Measurements from ENCODE around the gene PNCK.

The PNCK gene

GRCh38 chrX:153644356-153645125, 29.1 kb downstream of the PNCK start:
- 10% methylated on average over 17 of the region's 46 CpGs; no CpG with 5 or more reads in 1 of the 2 experiments for whole genome bisulfite sequencing, 2 experiments (ENCODE audit: insufficient coverage in 2 of 2)
- H3K27ac ChIP-seq (ENCODE audit: low read depth, low read length, severe bottlenecking): no peak overlapping the region
- peak overlapping the region; percentile 18 for H3K4me3 ChIP-seq (ENCODE audit: extremely low read depth, insufficient read depth, low read length, poor library complexity, severe bottlenecking)
- no peaks in the 10 kb centered on the region for H3K9me3 ChIP-seq (ENCODE audit: control insufficient read depth, low read length)
- no peaks in the 10 kb centered on the region for H3K4me1 ChIP-seq (ENCODE audit: control insufficient read depth, insufficient read depth, low read length, poor library complexity, severe bottlenecking)
- no peaks in the 10 kb centered on the region for H3K36me3 ChIP-seq (ENCODE audit: control insufficient read depth, insufficient read depth, low read length)

GRCh38 chrX:153643431-153644351, 29.9 kb downstream of the PNCK start:
- Histone ChIP-seq H3K4me3 (ENCODE audit: extremely low read depth, insufficient read depth, low read length, poor library complexity, severe bottlenecking) (no peak overlapping the region), H3K27ac (ENCODE audit: low read depth, low read length, severe bottlenecking) (no peak overlapping the region), H3K4me1 (ENCODE audit: control insufficient read depth, insufficient read depth, low read length, poor library complexity, severe bottlenecking) (no peaks in the 10 kb centered on the region), H3K36me3 (ENCODE audit: control insufficient read depth, insufficient read depth, low read length) (no peaks in the 10 kb centered on the region), H3K9me3 (ENCODE audit: control insufficient read depth, low read length) (no peaks in the 10 kb centered on the region)
- WGBS, 2 experiments (ENCODE audit: insufficient coverage in 2 of 2): 0 to 2% methylated on average over 7 to 21 of the region's 84 CpGs

GRCh38 chrX:153642655-153643430, 30.8 kb downstream of the PNCK start:
- 4% methylated on average over 9 to 13 of the region's 48 CpGs for WGBS, 2 experiments (ENCODE audit: insufficient coverage in 2 of 2)
- H3K4me3 ChIP-seq (ENCODE audit: extremely low read depth, insufficient read depth, low read length, poor library complexity, severe bottlenecking): no peak overlapping the region

GRCh38 chrX:153642051-153642654, 31.5 kb downstream of the PNCK start:
- Histone ChIP-seq H3K4me3 (ENCODE audit: extremely low read depth, insufficient read depth, low read length, poor library complexity, severe bottlenecking) (no peak overlapping the region), H3K9me3 (ENCODE audit: control insufficient read depth, low read length) (no peaks in the 10 kb centered on the region), H3K36me3 (ENCODE audit: control insufficient read depth, insufficient read depth, low read length) (no peaks in the 10 kb centered on the region), H3K27ac (ENCODE audit: low read depth, low read length, severe bottlenecking) (no peak overlapping the region), H3K4me1 (ENCODE audit: control insufficient read depth, insufficient read depth, low read length, poor library complexity, severe bottlenecking) (no peaks in the 10 kb centered on the region)
- 0% methylated on average over 4 to 12 of the region's 62 CpGs for WGBS, 2 experiments (ENCODE audit: insufficient coverage in 2 of 2)

More at GRCh38 chrX:153642655-153643430, 30.8 kb downstream of the PNCK start:
- H3K9me3 ChIP-seq (ENCODE audit: control insufficient read depth, low read length): no peaks in the 10 kb centered on the region
- H3K4me1 ChIP-seq (ENCODE audit: control insufficient read depth, insufficient read depth, low read length, poor library complexity, severe bottlenecking): no peaks in the 10 kb centered on the region
- H3K36me3 ChIP-seq (ENCODE audit: control insufficient read depth, insufficient read depth, low read length): no peaks in the 10 kb centered on the region
- no peak overlapping the region for H3K27ac ChIP-seq (ENCODE audit: low read depth, low read length, severe bottlenecking)

- Histone ChIP-seq H3K36me3 (ENCODE audit: control insufficient read depth, insufficient read depth, low read length) (no peaks in the 10 kb centered on the region), H3K27ac (ENCODE audit: low read depth, low read length, severe bottlenecking) (no peak overlapping the region), H3K4me3 (ENCODE audit: extremely low read depth, insufficient read depth, low read length, poor library complexity, severe bottlenecking) (no peak overlapping the region), H3K9me3 (ENCODE audit: control insufficient read depth, low read length) (no peaks in the 10 kb centered on the region), H3K4me1 (ENCODE audit: control insufficient read depth, insufficient read depth, low read length, poor library complexity, severe bottlenecking) (no peaks in the 10 kb centered on the region)
- 0% methylated on average over 1 of the region's 8 CpGs; no CpG with 5 or more reads in 1 of the 2 experiments for WGBS, 2 experiments (ENCODE audit: insufficient coverage in 2 of 2)
These were observed 32.0 kb downstream of the PNCK start for GRCh38 chrX:153641627-153642026.

GRCh38 chrX:153640736-153641575, 32.7 kb downstream of the PNCK start:
- Histone ChIP-seq H3K4me3 (ENCODE audit: extremely low read depth, insufficient read depth, low read length, poor library complexity, severe bottlenecking) (no peak overlapping the region), H3K9me3 (ENCODE audit: control insufficient read depth, low read length) (no peaks in the 10 kb centered on the region), H3K27ac (ENCODE audit: low read depth, low read length, severe bottlenecking) (no peak overlapping the region), H3K36me3 (ENCODE audit: control insufficient read depth, insufficient read depth, low read length) (no peaks in the 10 kb centered on the region), H3K4me1 (ENCODE audit: control insufficient read depth, insufficient read depth, low read length, poor library complexity, severe bottlenecking) (no peaks in the 10 kb centered on the region)
- WGBS, 2 experiments (ENCODE audit: insufficient coverage in 2 of 2): 36 to 45% methylated on average over 17 to 19 of the region's 26 CpGs

GRCh38 chrX:153640045-153640686, 33.4 kb downstream of the PNCK start:
- 86 to 100% methylated on average over 6 to 10 of the region's 23 CpGs for WGBS, 2 experiments (ENCODE audit: insufficient coverage in 2 of 2)

GRCh38 chrX:153639177-153640044, 34.2 kb downstream of the PNCK start:
- Histone ChIP-seq H3K4me1 (ENCODE audit: control insufficient read depth, insufficient read depth, low read length, poor library complexity, severe bottlenecking) (no peaks in the 10 kb centered on the region), H3K27ac (ENCODE audit: low read depth, low read length, severe bottlenecking) (no peak overlapping the region), H3K36me3 (ENCODE audit: control insufficient read depth, insufficient read depth, low read length) (no peaks in the 10 kb centered on the region), H3K9me3 (ENCODE audit: control insufficient read depth, low read length) (no peaks in the 10 kb centered on the region), H3K4me3 (ENCODE audit: extremely low read depth, insufficient read depth, low read length, poor library complexity, severe bottlenecking) (no peak overlapping the region)
- 90% methylated on average over 4 to 18 of the region's 28 CpGs for WGBS, 2 experiments (ENCODE audit: insufficient coverage in 2 of 2)

More at GRCh38 chrX:153640045-153640686, 33.4 kb downstream of the PNCK start:
- no peaks in the 10 kb centered on the region for H3K36me3 ChIP-seq (ENCODE audit: control insufficient read depth, insufficient read depth, low read length)
- H3K9me3 ChIP-seq (ENCODE audit: control insufficient read depth, low read length): no peaks in the 10 kb centered on the region
- H3K4me1 ChIP-seq (ENCODE audit: control insufficient read depth, insufficient read depth, low read length, poor library complexity, severe bottlenecking): no peaks in the 10 kb centered on the region
- no peak overlapping the region for H3K27ac ChIP-seq (ENCODE audit: low read depth, low read length, severe bottlenecking)
- no peak overlapping the region for H3K4me3 ChIP-seq (ENCODE audit: extremely low read depth, insufficient read depth, low read length, poor library complexity, severe bottlenecking)
